GM19463 (cell line): Measurements from ENCODE around the gene GASK1B.

ENCODE experiments used
- ATAC-seq: cut with Tn5 transposase; IDR thresholded peaks from one replicate; pipeline ENCODE4 v1.9.1; 2021; ENCODE audit warnings: mild to moderate bottlenecking, moderate library complexity; ENCODE audit not compliant: unreplicated experiment

GASK1B gene

GRCh38 chr4:158189422-158189821 is 16.6 kb upstream of the GASK1B start:
- no peak for ATAC-seq

GRCh38 chr4:158186815-158187214 is 14.0 kb upstream of the GASK1B start:
- no peak for ATAC-seq

- no peak for ATAC-seq
Observed at GRCh38 chr4:158182736-158183135, 9.9 kb upstream of the GASK1B start.

DNA sequence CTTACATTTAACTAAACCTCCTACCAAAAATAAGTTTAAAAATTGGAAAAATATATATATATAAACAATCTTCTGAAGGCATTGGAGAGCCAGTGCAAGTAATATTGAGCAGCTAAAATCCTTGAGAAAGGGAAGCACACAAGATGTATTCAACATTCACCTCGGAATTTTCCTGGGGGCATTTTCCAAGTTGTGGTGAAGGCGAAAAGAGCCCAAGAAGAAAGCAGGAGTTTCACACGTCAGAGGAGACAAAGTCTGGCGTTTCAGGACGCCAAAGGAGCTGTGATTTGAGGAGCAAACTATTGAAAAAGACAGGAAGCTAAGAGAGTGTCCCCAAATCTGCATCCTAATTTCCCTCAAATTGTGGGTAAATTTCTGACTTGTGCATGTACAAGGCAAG is 9.1 kb upstream of the GASK1B start:
- ATAC-seq = no peak

DNA sequence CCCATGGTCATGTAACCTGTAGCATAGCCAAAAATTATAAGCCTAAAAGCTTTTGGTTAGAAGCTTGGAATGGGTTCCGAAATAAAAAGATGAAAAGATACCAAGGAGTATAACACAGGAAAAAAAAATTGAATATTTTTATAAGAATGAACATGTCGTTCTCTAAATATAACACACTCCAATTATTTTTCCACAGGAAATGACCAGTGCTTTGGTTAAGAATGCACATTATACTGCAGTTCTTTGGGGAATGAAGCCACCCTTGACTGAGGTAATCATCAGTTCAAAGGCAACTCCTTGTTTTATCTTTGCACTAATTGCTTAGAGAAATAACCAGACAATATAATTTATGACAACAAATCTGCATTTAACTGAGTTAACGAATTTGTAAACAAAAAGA is 6.6 kb upstream of the GASK1B start:
- no peak for ATAC-seq

DNA sequence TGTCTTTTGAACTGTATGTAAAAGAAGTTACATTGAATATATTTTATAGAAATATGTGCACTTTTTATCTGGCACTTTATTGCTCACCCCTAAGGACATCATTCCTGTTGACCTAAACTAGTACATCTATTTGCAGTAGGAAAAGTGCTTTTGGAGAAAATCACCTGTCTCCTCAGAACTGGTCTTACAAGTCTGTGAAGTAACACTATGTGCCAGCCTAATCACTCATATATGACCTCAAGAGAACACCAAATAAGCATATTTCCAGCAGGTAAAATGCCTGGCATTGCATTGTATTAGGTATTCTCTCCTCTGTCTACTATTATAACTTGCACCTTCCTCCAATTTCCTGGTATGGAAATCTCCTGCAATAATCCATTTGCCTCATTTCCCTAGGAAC is 4.0 kb upstream of the GASK1B start:
- ATAC-seq = no peak

- no peak for ATAC-seq
Observed at GRCh38 chr4:158176108-158176507, 3.3 kb upstream of the GASK1B start.

- peak; percentile 45 for ATAC-seq
Observed at GRCh38 chr4:158170691-158171561, 1.9 kb downstream of the GASK1B start.

- no peak for ATAC-seq
Observed at GRCh38 chr4:158169931-158170690, 2.7 kb downstream of the GASK1B start.

DNA sequence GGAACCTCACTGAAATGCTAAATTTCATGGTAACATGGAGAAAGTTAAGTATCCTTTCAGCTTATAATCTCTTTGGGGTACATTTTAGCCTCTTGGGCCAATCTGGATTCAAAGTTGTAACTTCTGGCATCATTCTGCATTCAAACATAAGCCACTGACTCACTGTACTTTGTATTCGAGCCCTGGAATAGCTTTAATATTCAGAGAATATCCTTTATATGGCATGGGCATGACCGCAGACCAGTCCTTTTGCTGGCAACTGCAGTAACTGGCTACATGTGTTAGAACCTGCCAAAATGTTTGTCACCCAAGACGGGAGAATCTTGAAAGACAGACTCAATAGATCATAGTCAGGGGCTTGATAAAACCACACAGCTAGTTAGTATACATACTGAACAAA is 3.3 kb downstream of the GASK1B start:
- ATAC-seq = no peak

DNA sequence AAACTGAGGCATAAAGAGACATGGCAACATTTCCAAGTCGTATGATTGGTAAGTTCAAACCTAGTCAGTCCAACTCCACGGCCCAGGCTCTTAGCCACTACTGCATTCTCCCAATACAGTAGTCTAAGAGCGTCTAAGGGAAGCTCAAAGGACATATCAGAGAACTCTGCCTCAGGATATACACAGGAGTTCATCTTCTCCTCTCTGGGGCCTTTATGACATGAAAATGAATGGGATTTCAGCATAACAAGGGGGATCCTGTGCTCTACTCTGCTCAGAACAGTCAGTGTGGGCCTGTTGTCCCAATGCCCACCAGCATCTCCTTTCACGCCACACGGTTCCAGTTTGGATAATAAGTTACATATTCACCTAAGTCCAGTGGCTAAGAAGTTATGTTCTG is 4.2 kb downstream of the GASK1B start:
- ATAC-seq = no peak

GRCh38 chr4:158166701-158167100 is 6.1 kb downstream of the GASK1B start:
- ATAC-seq = no peak

DNA sequence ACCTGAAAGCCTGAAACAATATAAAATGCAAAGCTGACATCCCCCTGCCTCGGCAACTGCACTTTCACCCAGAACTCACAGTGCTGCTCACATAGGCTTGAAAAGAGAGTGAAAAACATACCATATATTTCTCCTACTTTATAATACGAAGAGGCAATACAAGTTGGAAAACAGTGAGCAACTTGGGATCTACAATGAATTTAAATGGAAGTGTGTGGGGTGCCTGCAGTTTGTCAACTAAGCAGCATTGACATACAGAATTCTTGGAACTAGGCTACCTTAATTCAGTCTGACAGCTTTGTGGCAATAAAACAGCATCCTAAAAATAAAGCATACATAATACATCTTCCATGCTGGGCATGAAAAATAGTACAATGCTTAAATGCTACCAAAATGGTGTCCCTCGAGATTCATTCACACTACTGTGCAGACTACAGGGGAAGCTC is 8.0 kb downstream of the GASK1B start:
- no peak for ATAC-seq

DNA sequence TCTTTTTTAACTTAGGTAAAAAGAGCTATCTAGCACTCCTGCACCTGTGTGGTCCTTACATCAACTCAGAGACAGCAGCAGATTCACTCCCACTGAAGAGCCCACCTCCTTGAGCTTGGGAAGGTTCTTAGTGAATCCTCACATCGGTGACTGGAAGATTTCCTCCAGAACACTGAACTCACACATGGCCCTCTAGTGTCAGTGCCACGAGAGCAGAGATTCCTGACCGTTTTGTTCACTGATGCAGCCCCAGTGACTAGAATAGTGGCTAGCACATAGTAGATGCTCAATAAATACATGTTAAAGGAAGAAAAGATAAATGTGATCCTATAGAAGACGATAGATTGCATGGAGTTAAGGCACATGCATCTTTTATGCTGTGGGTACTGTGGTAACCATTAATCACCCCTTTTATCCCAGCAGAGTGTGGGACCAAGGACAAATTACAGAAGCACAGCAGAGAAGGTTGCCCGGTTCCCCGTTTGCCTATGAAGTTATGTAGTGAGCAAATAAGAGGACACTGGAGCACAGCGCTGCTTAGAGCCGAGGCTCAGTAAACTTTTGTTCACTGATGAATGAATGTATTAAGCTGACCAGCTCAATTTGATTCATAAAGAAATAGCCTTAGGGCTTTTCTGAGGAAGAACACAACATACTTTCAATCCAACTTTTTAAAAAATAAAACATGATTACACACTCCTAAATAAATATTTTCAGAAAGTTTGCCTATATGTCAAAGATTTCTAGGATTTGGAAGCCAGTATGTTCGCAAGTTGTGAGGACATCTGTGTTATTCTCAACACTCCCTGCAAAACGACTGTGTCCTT is 8.7 kb downstream of the GASK1B start:
- ATAC-seq = no peak

DNA sequence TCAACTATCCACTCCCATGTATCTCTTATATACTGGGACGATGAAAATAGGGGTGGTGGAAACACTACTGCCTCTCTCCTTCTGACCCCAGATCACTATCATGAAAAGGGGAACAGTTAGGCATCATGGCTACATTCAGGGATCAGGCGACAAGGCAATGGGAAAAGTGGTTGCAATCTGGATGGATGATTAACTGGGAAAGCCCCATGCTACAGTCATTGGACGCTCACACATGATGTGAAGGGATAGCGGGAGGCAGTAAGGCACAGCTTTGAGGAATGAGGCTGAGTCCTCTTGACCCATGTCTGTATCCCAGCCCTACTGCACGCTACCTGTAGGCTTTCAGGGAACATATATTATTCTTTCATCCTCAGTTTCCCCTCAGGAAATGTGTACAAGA is 10.2 kb downstream of the GASK1B start:
- ATAC-seq = no peak

GRCh38 chr4:158161551-158162354 is 11.1 kb downstream of the GASK1B start:
- no peak for ATAC-seq

- no peak for ATAC-seq
Observed at GRCh38 chr4:158159718-158160094, 13.1 kb downstream of the GASK1B start.

DNA sequence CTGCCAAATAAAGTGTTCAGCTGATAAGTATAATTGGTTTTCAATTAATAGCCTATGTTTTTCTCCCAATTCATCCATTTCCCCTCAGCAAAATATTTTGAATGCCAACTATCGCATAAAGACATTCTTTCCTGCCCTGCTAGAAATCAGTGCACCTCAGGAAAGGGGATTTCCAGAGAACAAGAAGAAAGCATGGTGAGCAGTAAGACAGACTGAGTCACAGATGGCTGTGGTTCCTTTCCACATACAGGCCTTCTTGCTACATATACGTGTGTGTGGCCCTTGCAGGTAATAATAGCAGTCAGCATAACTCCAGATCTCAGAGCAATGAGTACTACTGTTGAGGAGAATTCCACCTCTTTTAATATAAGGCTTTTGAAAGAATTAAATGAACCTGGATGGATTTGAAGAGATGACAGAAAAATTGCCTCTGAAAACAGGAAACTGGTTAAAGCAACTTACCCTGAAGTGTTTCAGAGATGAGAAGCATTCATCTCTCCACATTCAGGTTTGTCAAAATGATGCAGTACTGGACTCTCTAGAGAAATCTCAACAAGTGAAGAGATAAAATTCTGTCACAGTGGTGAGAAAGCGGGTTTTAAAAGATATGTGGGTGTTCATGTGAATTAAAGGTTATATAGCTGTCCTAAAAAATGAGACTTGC is 13.6 kb downstream of the GASK1B start:
- peak; percentile 74 for ATAC-seq

- ATAC-seq = no peak
Observed at GRCh38 chr4:158157412-158157811, 15.4 kb downstream of the GASK1B start.
